LNCaP clone FGC (cell line): ENCODE measurements around the gene EIF1AX.
"Not testable (repeated sequence)": the region's sequence is repeated elsewhere in the genome, so short reads cannot be mapped to it uniquely, and the experiment has no call there.

ENCODE experiments used
- DNase-seq: peaks from one replicate; pipeline ENCODE4 v3.0.0-alpha.2; 2011; ENCODE audit warnings: low read depth
- H3K4me3 ChIP-seq: 2 replicates; pipeline ENCODE4 v1.5.1; 2011; ENCODE audit warnings: mild to moderate bottlenecking, low read depth, low read length, control low read depth
- CTCF ChIP-seq: IDR thresholded peaks from 2 replicates; pipeline ENCODE4 v1.5.1; 2012; ENCODE audit warnings: mild to moderate bottlenecking; ENCODE audit not compliant: control insufficient read depth, insufficient read depth; ENCODE audit errors: extremely low read depth

Gene EIF1AX

GRCh38 chrX:20171887-20172286 is 30.2 kb upstream of the EIF1AX start:
- DNase-seq, result no peak
- no peak overlapping the region for H3K4me3 ChIP-seq
- no peak for TF ChIP-seq CTCF

- not testable (repeated sequence) for DNase-seq, H3K4me3 ChIP-seq
Measured at GRCh38 chrX:20162516-20162915, 20.9 kb upstream of the EIF1AX start.

- DNase-seq, result no peak
- TF ChIP-seq CTCF, result no peak
- no peak overlapping the region for H3K4me3 ChIP-seq
Measured at GRCh38 chrX:20159797-20160385, 18.3 kb upstream of the EIF1AX start.

GRCh38 chrX:20151689-20152088 is 10.1 kb upstream of the EIF1AX start:
- H3K4me3 ChIP-seq, result no peak overlapping the region
- no peak for TF ChIP-seq CTCF
- no peak for DNase-seq

GRCh38 chrX:20149326-20149725 is 7.7 kb upstream of the EIF1AX start:
- no peak for DNase-seq
- no peak overlapping the region for H3K4me3 ChIP-seq
- TF ChIP-seq CTCF, result no peak

- no peak for DNase-seq
- H3K4me3 ChIP-seq, result no peak overlapping the region
- TF ChIP-seq CTCF, result no peak
Measured at GRCh38 chrX:20147561-20147960, 5.9 kb upstream of the EIF1AX start.

- DNase-seq, result no peak
- no peak for TF ChIP-seq CTCF
- no peak overlapping the region for H3K4me3 ChIP-seq
Measured at GRCh38 chrX:20144491-20144890, 2.9 kb upstream of the EIF1AX start.

- TF ChIP-seq CTCF, result no peak
- no peak overlapping the region for H3K4me3 ChIP-seq
- DNase-seq, result no peak
Measured at GRCh38 chrX:20143561-20143960, 1.9 kb upstream of the EIF1AX start.
